GF-D8 (cell line): ENCODE results near the gene SYT2.

ENCODE experiments used
- DNase-seq: peaks from one replicate; lab custom pipeline; 2025; lab: John Stamatoyannopoulos, UW

The SYT2 gene

GRCh38 chr1:202704601-202705000 lies 5.7 kb downstream of the SYT2 start:
- no peak for DNase-seq

DNA sequence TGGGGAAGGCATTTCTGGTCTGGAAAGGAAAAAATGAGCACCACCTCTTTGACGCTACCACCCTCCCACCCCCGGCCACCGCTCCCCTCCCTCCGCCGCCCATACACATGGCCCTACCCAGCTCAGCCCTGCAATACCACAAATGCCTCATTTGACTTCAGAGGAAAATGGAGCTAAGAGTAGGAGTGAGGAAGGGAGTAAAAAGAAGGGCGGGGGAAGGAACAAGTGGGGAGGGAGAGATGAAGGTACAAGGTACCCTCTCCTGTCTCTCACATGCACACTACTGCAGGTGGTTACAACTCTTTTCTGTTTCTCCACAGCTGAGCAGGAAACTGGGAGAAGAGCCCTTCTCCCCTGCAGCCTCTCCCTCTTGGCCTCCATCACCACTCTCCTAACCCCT lies 7.1 kb downstream of the SYT2 start:
- no peak for DNase-seq

GRCh38 chr1:202702088-202702487 lies 8.2 kb downstream of the SYT2 start:
- DNase-seq, result no peak

- DNase-seq, result peak; percentile 11
Measured at GRCh38 chr1:202701200-202701599, 9.1 kb downstream of the SYT2 start.

- no peak for DNase-seq
Measured at GRCh38 chr1:202700061-202700460, 10.2 kb downstream of the SYT2 start.

GRCh38 chr1:202698276-202698675 lies 12.0 kb downstream of the SYT2 start:
- DNase-seq, result peak; percentile 33

DNA sequence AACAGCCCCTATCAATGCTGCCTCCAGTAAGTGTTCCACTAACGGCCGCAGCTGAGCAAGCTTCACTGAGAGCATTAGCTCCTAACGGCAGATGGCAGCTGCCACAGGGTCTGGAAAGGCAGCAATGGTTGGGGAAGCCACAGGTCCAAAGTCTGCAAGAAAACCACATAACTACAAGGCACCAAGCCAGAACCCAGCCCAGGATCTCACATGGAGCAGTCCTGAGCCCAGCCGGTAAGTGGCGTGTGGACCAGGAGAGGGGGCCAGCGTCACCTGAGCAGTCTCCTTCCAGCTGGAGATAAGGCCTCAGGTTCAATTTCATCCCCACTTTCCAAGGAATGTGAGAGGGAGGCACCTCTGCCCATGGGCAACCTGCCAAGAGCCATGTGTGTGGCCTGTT lies 13.2 kb downstream of the SYT2 start:
- DNase-seq, result no peak

DNA sequence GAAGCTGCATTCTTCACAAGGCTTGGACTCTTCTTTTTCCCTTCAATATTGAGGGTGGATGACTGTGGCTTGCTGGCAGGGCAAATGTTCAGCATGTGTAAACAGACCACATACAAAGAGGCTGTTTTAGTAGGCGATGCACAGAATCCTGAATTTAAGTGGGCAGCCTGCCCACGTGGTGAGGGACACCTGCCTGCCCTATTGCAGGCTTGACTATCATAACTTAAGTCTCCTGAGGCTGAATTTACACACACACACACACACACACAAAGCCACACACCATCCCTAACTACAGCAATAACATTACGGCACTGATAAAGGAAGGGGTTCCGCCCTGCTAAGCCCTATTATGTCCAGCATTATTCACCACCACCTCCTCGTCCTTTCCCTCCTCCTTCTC lies 15.9 kb downstream of the SYT2 start:
- no peak for DNase-seq

DNA sequence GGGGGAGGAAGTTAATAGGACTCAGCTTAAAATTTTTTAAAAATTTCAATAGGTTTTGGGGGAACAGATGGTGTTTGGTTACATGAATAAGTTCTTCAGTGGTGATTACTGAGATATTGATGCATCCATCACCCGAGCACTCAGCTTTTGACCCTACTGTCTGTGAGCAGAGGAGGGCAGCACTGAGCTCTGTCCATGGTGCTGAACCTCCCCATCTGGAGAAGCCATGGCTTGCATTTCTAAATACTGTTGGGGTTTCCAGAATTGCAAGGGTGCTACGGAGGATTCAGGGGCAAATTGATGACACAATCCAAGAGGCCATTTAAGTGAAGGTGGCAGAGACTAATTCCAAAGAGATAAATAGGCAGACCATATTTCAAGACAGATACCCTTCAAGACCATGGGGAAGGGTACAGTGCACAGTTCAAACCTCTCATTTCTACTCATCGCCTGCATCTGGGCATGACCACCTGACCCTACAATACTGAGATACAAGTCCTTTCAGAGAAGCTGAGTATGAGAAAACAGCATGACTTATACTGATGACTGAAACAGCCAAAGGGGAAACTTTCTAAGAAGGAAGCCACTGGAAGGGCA lies 17.2 kb downstream of the SYT2 start:
- no peak for DNase-seq

DNA sequence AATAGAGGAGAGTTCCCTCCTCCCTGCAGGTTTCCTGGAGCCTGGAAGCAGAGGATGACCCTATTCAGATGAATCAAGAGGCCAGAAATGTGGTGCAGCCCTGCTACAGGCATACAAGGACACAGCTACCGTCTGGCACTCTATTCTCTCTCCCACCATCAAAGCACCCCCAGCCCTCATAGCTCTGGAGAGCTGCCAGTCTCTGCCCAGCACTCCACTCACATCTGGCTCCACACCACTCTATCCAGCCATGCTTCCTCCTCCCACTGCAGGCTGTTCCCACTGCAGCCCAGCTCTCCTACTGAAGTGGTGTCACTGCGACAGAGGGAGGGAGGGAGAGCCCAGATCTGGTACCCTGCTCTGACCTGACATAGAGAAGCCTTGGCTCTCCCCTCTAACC lies 18.4 kb downstream of the SYT2 start:
- no peak for DNase-seq

GRCh38 chr1:202689493-202690342 lies 20.5 kb downstream of the SYT2 start:
- DNase-seq, result no peak

DNA sequence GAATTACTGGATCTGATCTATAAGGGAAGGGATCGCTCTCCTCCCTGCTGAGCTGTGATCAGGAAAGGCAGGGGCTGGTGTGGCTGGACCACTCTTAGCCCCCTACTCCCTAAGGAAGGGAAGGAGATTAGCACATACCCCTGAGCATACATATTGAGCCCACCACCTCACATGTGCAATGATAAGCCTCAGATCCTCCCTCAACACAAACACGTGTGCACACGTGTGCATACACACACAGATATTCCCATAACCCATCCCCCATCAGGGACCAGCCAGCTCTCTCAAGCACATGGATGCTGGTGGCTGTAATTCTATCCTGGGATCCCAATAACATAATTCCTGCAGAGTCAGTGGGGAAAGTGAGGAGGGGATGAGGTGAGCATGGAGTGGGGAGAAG lies 21.2 kb downstream of the SYT2 start:
- no peak for DNase-seq

- no peak for DNase-seq
Measured at GRCh38 chr1:202688401-202688800, 21.9 kb downstream of the SYT2 start.

DNA sequence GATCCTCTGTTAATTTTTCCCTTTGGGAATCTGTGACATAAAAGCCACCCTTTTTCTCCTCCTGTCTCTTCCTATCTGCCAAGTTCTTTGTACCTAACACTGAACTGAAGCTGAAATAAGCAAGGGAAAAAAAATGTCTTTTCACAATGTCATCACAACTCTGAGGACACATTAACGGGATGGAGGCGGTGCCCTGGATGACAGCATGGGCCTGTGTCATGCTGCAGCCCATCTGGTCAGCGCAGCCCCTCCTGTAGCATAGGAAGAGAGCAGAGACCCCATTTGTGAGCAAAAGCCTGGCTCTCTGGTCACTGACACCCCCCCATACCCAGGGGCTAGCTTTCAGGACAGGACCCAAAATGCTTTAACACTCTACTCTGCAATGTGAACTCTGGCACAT lies 22.5 kb downstream of the SYT2 start:
- DNase-seq, result no peak

GRCh38 chr1:202687370-202687769 lies 22.9 kb downstream of the SYT2 start:
- no peak for DNase-seq

DNA sequence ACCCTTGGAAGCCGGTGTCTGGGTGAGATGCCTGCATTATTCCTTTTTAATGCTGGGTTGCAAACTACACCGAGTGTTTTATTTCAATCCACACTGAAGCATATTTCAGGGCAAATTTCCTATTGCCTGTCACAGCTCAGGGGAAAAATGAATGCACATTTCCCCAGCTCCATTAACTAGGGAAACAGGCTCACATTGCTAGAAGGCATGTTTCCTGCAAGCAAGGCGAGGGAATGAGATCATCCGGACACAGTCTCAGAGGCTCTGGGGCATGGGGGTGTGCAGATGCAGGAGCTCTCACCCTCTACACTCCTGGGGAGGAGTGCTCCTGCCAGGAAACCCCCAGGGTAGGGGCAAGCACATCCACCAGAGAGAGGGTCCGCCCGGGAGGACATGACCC lies 24.6 kb downstream of the SYT2 start:
- DNase-seq, result no peak

- no peak for DNase-seq
Measured at GRCh38 chr1:202684716-202685115, 25.5 kb downstream of the SYT2 start.

- no peak for DNase-seq
Measured at GRCh38 chr1:202683029-202683428, 27.2 kb downstream of the SYT2 start.

- no peak for DNase-seq
Measured at GRCh38 chr1:202682477-202682876, 27.8 kb downstream of the SYT2 start.

DNA sequence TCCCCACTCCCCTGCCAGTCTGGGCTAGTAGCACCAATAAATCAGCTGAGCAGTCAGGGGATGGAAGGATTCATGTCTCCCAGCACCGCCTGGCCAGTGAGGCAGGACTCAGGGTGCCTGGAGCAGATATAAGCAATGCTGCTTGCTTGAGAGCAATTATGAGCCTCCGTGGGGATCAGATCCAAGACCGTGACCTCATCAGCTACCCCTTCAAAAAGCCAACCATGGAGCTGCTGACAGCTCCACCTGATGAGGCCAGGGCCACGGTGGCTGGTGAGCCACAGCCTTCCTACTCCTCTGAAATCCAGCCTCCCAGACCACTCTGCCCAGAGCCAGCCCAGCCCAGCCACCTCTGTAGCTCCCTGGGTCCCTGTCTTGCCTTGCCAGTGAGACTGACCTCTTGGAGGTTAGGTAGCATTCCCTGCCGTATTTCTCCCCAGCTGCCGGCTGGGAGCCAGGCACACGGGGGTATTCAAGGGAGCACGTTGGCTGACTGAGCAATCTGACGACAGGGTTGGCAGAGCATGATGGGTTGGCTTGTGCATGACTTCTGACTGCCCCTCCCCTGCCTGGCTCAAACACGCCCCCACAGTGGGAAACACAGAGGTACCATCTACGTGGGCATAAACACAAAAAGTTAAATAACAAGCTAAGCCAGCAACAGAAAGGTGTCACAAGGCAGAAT lies 28.4 kb downstream of the SYT2 start:
- no peak for DNase-seq

- DNase-seq, result no peak
Measured at GRCh38 chr1:202680586-202681352, 29.5 kb downstream of the SYT2 start.

DNA sequence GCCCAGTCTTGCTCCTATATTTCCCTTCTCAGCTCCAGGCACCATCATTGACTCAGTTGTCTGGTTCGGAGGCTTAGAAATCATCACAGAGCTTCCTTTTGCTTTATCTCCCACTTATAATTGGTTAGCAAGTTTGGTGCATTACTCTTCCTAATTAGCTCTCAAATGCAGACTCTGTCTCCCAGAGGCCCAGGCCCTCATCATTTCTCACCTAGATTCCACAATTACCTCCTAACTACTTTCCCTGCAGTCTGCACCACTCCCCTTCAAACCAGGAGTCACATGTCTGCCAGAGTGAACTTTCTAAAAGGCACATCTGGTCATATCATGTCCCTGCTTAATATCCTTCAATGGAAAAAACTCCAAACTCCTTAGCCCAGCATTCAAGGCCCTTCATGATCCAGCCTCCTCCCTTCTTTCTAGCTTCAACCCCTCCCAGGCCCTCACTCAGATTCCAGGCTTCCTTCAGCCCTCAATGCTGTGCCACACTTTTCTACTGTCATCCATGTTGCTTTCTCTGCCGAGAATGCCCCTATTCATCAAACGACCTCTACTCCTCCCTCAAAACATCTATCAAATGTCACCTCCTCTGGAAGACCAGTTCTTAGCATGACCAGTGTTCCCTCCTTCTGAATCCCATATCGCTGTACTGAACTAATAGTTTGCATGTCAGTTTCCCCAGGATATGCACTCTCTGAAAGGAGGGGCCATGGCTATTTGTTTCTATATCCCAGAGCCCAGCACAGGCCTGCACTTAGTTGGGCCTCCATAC lies 30.7 kb downstream of the SYT2 start:
- no peak for DNase-seq
